HepG2 (cell line): ENCODE measurements around the gene DRD1. TPM values are rescaled to one million over a fixed set of nuclear protein-coding genes. Genes with fewer than 3 reads are reported as not detected.

Experiments
- CEBPB ChIP-seq: IDR thresholded peaks from 2 replicates; pipeline ENCODE4 v1.6.1; 2011; ENCODE audit warnings: low read depth, low read length, improper control_type of control experiment, borderline replicate concordance
- FOXK1 ChIP-seq: sonication (generic); formaldehyde crosslinking; IDR thresholded peaks from 2 replicates; pipeline ENCODE4 v1.4.0; 2020; ENCODE audit warnings: low read depth, missing genetic modification reagents, borderline replicate concordance
- GABPB1 ChIP-seq: IDR thresholded peaks from 2 replicates; pipeline ENCODE4 v1.6.1; 2016; ENCODE audit warnings: mild to moderate bottlenecking, missing genetic modification reagents, moderate library complexity, missing compliant biosample characterization
- GATAD1 ChIP-seq: IDR thresholded peaks from 2 replicates; pipeline ENCODE4 v1.6.1; 2016; ENCODE audit warnings: missing genetic modification reagents, missing compliant biosample characterization
- HOMEZ ChIP-seq: IDR thresholded peaks from 2 replicates; pipeline ENCODE4 v1.6.1; 2016; ENCODE audit warnings: low read depth
- KLF16 ChIP-seq, 2 experiments: sonication (generic) in 1 of 2; formaldehyde crosslinking in 1 of 2; IDR thresholded peaks; 2 replicates each; pipeline versions ENCODE4 v1.6.1 to v1.8.0; 2016 to 2023; ENCODE audit warnings: missing genetic modification reagents in 2 of 2, missing compliant biosample characterization in 1 of 2
- MED1 ChIP-seq: sonication (generic); formaldehyde crosslinking; IDR thresholded peaks from 2 replicates; pipeline ENCODE4 v1.4.0; 2020; ENCODE audit warnings: missing genetic modification reagents
- NR2F2 ChIP-seq: IDR thresholded peaks from 2 replicates; pipeline ENCODE4 v1.6.1; 2012; ENCODE audit warnings: low read depth, inconsistent platforms, borderline replicate concordance
- NR2F6 ChIP-seq, 2 experiments: IDR thresholded peaks; 2 replicates each; pipeline ENCODE4 v1.6.1; 2016; ENCODE audit warnings: antibody characterized with exemption in 1 of 2, mild to moderate bottlenecking in 1 of 2
- PHF21A ChIP-seq: sonication (generic); formaldehyde crosslinking; IDR thresholded peaks from 2 replicates; pipeline ENCODE4 v1.5.0; 2020; ENCODE audit warnings: mild to moderate bottlenecking, missing genetic modification reagents
- RARA ChIP-seq: IDR thresholded peaks from 2 replicates; pipeline ENCODE4 v1.6.1; 2016; ENCODE audit warnings: missing genetic modification reagents, missing compliant biosample characterization
- RFX1 ChIP-seq: fragments of 450-650 bp; IDR thresholded peaks from 2 replicates; pipeline ENCODE4 v1.6.1; 2017
- SMAD3 ChIP-seq: sonication (generic); formaldehyde crosslinking; IDR thresholded peaks from 2 replicates; pipeline ENCODE4 v1.4.0; 2020; ENCODE audit warnings: missing genetic modification reagents
- TCF7L2 ChIP-seq: IDR thresholded peaks from 2 replicates; pipeline ENCODE4 v1.6.1; 2011; ENCODE audit warnings: mild to moderate bottlenecking, low read depth, low read length, moderate library complexity
- ZNF205 ChIP-seq: IDR thresholded peaks from 2 replicates; pipeline ENCODE4 v1.6.1; 2018; ENCODE audit warnings: missing biosample characterization, missing genetic modification reagents
- ZNF362 ChIP-seq: sonication (generic); formaldehyde crosslinking; IDR thresholded peaks from 2 replicates; pipeline ENCODE4 v1.4.0; 2020; ENCODE audit warnings: missing genetic modification reagents, mild to moderate bottlenecking, borderline replicate concordance
- ZNF430 ChIP-seq: sonication (generic); formaldehyde crosslinking; IDR thresholded peaks from 2 replicates; pipeline ENCODE4 v1.9.0; 2021; ENCODE audit warnings: mild to moderate bottlenecking, missing genetic modification reagents
- ZSCAN29 ChIP-seq: sonication (generic); formaldehyde crosslinking; conservative IDR thresholded peaks from 2 replicates; pipeline ENCODE4 v1.4.0; 2020; ENCODE audit warnings: mild to moderate bottlenecking, missing genetic modification reagents
- polyA plus RNA-seq, 8 experiments: library from polyadenylated mRNA; depleted of rRNA in 3 of 8; stranded (reverse) in 7 of 8; unstranded in 1 of 8; fragments of >200 nt; fragmentation: Illumina TruSeq in 4 of 8; extraction: Trizol in 4 of 8; gene quantifications; 2 replicates each; pipeline versions ENCODE4 v1.2.1 to v1.2.3, GENCODE V29; 2011 to 2016; ENCODE audit warnings: low read depth in 4 of 8, missing spikeins in 1 of 8, mixed read lengths in 1 of 8; ENCODE audit not compliant: insufficient read depth in 1 of 8
- total RNA-seq, 5 experiments: library from RNA; depleted of rRNA; stranded (reverse); fragments of >200 nt; fragmentation: Illumina TruSeq; extraction: Trizol; gene quantifications; 2 replicates each; pipeline ENCODE4 v1.2.3, GENCODE V29; 2016; ENCODE audit warnings: low read depth in 1 of 5
- TF ChIP-seq, protein P1 (sequence below): sonication (generic); formaldehyde crosslinking; IDR thresholded peaks from 2 replicates; pipeline ENCODE4 v1.5.1; 2020; ENCODE audit warnings: mild to moderate bottlenecking, missing genetic modification reagents, borderline replicate concordance

The DRD1 gene
- total and polyA plus RNA-seq, 2 of the 13 experiments (the other 11 are each of a cell fraction or from before 2014, with no cell fraction given), result not detected

DNA sequence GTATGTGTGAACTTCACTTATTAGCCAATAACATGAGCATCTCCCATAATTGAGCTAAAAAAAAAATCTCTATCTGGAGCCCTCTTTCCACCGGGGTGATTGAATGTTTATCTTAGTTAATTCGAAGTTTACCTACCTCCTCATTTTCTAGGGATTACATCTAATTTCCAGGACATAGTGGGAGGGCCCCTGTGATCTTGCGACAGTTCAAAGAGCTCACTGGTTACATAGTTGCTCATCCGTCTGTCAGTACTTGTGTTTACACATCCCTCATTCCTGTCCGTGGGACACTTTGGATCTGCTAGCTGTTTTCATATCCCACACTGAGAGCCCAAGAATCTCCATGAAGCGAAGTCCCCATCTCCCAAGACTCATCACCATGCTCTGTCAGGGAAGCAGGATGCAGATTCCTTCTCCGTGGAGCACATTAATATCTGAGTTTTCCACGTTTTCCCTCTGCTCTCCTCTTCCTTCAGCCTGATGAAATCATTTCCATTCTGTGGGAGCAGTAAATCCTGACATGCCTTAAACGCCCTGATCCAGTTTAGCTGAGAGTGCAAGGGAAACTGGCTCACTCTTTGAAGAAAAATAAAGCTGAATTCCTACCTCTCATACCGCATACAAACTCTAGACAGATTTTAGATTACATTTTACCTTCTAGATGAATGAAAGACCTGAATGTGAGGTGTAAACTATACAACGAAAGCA is 24.2 kb upstream of the DRD1 start (continued):
- TF ChIP-seq ZNF362 (CRISPR knock-in tag) (peak; percentile 50; the same call in 1 of the 2 replicates), HOMEZ (0 out of 2 replicates have a peak, but pooled peaks have one; percentile 14), ZSCAN29 (CRISPR knock-in tag) (no peak), GATAD1 (CRISPR knock-in tag) (0 out of 2 replicates have a peak, but pooled peaks have one; percentile 20), KLF16 (CRISPR knock-in tag; IDR thresholded peaks at IDR 0.05) (0 out of 4 replicates have a peak, but pooled peaks of 1 of the 2 experiments have one; percentile 30), RFX1 (no peak), RARA (CRISPR knock-in tag) (peak; percentile 79), ZNF205 (0 out of 2 replicates have a peak, but pooled peaks have one; percentile 50), CEBPB (peak; percentile 65; the same call in 1 of the 2 replicates), FOXK1 (peak; percentile 89; the same call in 1 of the 2 replicates), SMAD3 (CRISPR knock-in tag) (peak; percentile 83), ZNF430 (no peak), NR2F2 (peak; percentile 60), GABPB1 (no peak), MED1 (CRISPR knock-in tag) (peak; percentile 51), PHF21A (CRISPR knock-in tag) (peak; percentile 52; the same call in 1 of the 2 replicates), NR2F6 (IDR thresholded peaks at IDR 0.05) (peak; percentile 70), NR2F6 (CRISPR knock-in tag; IDR thresholded peaks at IDR 0.05) (peak; percentile 51; the same call in 1 of the 2 replicates), TCF7L2 (peak; percentile 86)
- TF ChIP-seq, protein P1, sequence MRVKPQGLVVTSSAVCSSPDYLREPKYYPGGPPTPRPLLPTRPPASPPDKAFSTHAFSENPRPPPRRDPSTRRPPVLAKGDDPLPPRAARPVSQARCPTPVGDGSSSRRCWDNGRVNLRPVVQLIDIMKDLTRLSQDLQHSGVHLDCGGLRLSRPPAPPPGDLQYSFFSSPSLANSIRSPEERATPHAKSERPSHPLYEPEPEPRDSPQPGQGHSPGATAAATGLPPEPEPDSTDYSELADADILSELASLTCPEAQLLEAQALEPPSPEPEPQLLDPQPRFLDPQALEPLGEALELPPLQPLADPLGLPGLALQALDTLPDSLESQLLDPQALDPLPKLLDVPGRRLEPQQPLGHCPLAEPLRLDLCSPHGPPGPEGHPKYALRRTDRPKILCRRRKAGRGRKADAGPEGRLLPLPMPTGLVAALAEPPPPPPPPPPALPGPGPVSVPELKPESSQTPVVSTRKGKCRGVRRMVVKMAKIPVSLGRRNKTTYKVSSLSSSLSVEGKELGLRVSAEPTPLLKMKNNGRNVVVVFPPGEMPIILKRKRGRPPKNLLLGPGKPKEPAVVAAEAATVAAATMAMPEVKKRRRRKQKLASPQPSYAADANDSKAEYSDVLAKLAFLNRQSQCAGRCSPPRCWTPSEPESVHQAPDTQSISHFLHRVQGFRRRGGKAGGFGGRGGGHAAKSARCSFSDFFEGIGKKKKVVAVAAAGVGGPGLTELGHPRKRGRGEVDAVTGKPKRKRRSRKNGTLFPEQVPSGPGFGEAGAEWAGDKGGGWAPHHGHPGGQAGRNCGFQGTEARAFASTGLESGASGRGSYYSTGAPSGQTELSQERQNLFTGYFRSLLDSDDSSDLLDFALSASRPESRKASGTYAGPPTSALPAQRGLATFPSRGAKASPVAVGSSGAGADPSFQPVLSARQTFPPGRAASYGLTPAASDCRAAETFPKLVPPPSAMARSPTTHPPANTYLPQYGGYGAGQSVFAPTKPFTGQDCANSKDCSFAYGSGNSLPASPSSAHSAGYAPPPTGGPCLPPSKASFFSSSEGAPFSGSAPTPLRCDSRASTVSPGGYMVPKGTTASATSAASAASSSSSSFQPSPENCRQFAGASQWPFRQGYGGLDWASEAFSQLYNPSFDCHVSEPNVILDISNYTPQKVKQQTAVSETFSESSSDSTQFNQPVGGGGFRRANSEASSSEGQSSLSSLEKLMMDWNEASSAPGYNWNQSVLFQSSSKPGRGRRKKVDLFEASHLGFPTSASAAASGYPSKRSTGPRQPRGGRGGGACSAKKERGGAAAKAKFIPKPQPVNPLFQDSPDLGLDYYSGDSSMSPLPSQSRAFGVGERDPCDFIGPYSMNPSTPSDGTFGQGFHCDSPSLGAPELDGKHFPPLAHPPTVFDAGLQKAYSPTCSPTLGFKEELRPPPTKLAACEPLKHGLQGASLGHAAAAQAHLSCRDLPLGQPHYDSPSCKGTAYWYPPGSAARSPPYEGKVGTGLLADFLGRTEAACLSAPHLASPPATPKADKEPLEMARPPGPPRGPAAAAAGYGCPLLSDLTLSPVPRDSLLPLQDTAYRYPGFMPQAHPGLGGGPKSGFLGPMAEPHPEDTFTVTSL (CRISPR knock-in tag), result peak; percentile 42; the same call in 1 of the 2 replicates
